HG03066 (cell line): Measurements from ENCODE around the gene SP110.
"Not testable (repeated sequence)": the region's sequence is repeated elsewhere in the genome, so short reads cannot be mapped to it uniquely, and the experiment has no call there.

Experiments
- ATAC-seq: cut with Tn5 transposase; IDR thresholded peaks from one replicate; pipeline ENCODE4 v1.9.1; 2021; ENCODE audit warnings: low read depth; ENCODE audit not compliant: unreplicated experiment

The SP110 gene

DNA sequence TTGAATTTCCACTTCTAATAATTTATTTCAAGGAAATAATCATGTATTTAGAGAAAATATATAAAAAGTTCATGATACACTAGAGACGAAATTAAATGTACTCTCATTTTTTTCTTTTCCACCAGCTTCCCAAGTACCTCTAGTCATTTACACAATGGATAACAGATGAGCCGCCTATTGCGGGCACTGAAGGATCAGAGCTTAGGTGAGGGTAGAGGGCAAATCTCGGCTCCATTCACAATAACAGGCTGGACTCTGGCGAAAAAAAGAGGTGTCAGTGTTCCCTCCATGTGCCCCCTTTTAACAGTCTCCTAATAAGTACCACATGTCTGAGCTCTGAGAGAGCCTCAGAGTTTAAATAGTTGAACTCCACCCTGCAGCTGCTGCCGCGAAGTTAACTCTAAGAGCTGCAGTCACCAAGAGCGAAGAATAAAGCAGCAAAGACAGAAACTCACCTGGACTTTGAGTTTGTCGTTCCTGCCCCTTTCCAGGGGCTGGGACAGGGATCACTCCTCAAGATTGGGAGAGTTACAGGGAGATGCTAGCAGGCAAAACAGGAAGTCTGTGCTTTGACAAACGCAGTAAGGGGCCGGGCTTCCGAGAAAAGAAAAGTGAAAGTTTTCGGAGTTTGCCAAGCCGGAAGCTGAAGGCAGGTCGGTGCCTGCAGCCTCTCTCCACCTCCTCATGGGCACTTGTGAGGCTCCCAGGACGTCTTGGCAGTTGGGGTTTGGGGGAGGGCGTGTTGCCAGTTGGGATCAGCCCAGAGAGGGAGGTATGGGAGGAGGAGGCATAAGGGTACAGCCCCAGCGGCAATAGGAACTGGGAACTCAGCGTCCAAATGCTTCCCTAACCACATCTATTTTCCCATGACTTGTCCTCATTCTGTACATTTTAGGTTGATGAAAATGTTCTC lies at the start of gene SP110:
SP110 (minus strand) TSS at position 566 of the 913 bp plus-strand sequence. CDS start 3,057 bp downstream, outside the sequence.
- ATAC-seq: peak; percentile 81

DNA sequence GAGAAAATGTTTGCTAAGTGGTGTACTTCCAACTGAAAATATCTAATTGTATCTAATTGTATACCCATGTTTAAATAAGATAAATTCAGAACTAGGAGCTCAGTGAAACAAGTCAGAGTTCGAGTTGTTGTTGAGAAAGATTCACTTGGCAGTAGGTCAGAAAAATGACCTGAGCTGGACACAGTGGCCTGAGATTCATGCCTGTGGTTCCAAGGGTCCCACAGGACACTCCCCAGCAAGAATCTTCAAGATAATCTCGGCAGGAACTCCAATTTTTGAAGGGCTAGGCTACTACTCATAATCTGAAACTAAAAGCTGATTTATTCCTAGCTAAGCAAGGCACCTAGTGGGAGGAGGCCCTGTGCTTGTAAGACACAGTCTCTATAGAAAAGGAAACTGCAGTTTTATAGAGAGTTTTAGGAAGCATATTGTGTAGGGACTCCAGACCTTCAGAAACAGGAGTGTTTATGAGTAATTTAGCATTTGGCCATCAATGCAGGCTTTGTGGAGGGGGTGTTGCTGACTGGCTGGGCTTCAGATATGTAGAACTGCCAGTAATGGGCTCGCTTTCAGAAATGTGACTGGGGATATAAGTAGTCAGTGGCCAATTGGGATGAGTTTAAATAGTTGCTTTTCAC lies 48.9 kb upstream of the SP110 start:
- ATAC-seq: peak; percentile 61

- ATAC-seq: peak; percentile 58
Observed at GRCh38 chr2:230267556-230267955, 47.8 kb upstream of the SP110 start.

DNA sequence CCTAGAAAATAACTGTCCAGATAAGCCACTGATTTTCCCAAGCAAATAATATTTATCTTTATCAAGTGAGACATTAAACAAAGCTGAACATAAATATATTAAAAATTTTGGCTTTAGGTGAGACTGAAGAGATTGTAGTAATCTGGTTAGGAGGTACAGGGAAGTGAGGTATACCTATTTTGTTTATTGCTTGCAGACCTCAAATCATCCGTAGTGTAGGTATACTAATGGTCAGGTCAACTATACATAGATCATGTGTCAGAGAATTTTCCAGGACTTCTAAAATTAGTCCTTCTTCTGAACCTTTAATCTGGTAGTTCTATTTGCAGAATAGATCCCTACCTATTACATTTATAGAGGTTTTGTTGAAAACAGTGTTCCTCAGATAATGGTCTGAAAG lies 47.3 kb upstream of the SP110 start:
- peak; percentile 12 for ATAC-seq

DNA sequence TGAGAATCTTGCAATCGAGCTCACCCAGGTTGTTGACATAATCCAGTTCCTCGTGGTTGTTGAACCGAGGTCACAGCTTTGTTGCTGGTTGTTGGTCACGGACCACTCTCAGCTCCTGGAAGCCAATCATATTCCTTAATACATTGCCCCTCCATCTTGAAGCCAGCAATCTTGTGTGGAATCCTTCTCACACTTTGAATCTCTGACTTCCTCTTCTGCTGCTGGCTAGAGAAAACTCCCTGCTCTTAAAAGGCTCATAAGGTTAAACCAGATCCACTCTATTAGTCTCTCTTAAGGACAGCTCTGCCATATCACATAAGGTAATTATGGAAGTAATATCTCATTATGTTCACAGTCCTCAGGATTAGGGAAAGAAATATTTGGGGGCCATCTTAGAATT lies 46.9 kb upstream of the SP110 start:
- ATAC-seq: no peak

- not testable (repeated sequence) for ATAC-seq
Observed at GRCh38 chr2:230264945-230265344, 45.2 kb upstream of the SP110 start.

GRCh38 chr2:230262246-230262645 lies 42.5 kb upstream of the SP110 start:
- ATAC-seq: no peak

DNA sequence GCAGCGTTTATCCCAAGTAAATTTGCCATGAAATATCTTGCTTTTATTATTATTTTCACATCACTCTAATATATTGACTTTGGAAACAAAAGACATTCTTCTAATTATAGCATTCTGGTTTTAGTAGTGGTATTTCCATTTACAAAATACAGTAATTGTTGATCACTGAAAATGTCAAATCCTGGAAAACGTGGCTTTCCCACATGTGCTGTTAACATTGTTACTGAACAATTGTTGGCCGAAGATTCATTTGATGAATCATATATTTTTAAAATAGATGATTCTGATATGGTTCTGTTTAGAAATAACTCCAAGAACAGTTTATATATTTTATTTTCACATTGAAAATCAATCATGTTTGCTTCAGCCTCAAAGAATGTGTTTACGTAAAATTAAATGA lies 38.7 kb upstream of the SP110 start:
- ATAC-seq: no peak

DNA sequence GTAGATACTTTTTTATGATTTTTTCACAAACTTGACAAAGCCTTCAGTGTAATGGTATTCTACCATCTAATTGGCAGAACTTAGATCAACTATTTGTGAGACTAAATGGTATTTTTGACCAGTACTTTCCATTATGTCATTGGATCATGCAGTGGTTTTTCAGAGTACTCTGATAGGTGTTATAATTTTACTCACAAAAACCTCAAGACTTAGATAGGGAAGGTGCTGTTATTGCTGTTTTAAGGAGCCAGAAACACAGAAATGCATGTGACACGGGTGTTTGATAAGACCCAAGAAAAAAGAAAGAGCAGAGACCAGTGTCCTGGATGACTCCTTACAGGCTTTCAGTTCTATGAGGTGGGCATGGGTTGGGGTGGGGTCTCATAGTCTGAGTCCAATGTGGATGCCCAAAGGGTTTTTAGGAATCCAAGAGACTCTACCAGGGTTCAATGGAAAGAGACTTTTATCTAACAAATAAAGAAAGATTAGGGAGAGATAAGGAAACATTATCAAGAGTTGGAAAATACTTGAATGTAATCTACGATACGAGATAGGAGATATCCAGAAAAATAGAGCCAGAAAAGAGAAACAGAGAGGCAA lies 37.0 kb upstream of the SP110 start:
- no peak for ATAC-seq

- ATAC-seq: no peak
Observed at GRCh38 chr2:230254152-230254881, 34.5 kb upstream of the SP110 start.

DNA sequence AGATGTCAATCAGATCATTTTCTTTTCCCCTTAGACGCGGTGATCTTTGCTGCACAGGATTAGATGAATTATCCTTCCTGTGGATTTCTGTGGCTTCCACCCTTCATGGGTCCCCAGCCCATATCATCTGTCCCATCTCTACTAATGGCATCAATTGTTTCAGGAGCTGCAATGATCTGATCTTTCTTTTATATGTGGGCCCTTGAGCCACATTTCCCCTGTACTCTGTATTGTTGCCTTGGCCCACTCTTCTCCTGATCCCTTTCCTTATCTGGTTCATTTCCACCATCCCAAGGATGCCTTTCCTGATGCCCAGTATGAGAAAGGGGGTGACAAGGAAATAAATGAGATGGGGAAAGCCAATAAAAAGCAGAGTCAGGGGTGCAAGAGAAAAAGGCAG lies 30.4 kb upstream of the SP110 start:
- ATAC-seq: no peak

DNA sequence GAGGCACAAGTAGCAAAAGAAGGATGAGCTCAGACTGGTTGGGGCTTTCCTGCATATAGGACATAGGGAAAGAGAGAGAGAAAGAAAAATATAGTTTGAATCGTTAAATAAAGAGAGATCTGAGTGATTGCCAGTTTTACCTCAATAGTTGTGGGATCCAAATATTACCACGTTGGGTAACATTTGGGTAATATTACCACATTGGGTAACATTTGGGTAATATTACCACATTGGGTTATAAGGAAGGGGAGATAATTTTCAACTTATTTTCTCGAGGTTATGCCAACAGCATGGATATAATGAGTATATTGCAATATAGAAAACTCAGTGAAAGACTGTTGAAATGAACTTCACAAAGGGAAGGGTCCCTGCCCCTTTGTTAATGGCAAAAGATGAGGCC lies 26.4 kb upstream of the SP110 start:
- ATAC-seq: no peak

DNA sequence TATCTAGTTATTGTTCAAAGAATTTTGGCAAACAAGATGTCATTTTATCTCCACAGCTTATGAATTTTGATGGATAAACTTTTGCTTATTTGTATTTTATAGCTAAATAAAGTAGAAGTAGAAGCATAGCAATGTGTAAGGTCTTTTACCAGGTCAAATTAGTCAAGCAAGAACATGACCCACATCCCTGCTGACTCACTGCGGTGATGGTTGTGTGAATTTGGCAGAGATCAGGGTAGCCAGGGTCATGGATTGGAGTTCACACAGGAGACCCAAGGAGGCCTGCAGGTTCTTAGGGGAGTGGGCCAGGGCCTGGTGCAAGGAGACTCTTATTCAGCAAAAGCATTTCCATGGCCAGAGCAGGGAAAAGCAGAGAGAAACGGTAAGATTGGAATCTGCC lies 24.4 kb upstream of the SP110 start:
- ATAC-seq: no peak

- ATAC-seq: no peak
Observed at GRCh38 chr2:230234845-230235244, 15.1 kb upstream of the SP110 start.

- peak; percentile 71 for ATAC-seq
Observed at GRCh38 chr2:230234122-230234722, 14.4 kb upstream of the SP110 start.

DNA sequence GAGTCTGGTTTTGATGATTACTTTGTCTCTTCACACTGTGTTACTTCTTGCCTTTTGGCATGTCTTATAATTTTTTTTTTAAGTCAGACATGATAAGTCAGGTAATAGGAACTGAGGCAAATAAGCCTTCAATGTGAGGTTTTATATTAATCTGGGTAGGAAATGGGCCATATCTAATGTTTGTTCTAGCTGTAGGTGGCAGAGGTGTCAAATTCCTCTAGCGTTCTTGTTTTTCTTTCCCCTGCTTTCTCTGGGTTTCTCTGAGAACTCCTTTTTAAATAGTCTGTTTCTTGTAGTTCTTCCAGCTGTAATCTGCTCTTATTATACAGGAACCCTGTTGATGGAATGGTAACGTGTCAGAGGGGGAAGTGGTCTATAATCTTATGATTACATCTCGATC lies 11.5 kb upstream of the SP110 start:
- no peak for ATAC-seq

DNA sequence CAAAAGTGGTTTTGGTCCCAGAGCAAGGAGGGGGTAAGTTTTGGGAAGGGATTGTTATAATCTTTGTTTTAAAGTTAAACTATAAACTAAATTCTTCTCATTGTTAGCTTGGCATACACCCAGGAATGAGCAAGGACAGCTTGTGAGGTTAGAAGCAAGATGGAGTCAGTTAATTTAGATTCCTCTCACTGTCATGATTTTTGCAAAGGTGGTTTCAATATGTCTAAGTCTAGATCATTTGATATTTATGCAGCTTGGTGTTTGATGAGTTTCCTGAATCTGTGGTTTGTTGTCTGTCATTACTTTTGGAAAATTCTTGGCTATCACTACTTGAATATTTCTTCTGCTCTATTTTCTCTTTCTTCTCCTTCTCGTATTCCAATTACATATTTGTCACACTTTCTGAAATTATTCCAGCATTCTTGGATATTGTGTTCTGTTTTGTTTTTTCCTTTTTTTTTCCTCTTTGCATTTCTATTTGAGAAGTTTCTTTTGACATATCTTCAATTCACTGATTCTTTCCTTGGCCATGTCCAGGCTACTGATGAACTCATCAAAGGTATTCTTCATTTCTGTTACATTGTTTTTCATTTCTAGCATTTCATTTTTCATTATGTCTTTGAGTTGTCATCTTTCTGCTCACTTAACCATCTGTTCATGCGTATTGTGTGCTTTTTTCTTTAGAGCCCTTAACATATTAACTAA lies 10.9 kb upstream of the SP110 start:
- ATAC-seq: no peak

DNA sequence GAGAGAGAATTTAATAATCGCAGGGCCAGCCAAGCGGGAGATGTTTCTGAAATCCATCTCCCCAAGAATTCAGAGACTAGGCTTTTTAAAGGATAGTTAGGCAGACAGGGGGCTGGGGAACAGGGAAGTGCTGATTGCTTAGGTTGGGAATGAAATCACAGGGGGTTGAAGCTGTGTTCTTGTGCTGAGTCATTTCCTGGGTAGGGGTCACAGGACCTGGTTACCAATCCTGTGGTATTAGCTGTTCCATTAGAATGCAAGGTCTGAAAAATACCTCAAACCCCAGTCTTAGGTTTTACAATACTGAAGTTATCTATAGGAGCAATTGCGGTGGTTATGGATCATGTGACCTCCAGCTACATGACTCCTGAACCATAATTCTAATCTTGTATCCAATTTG lies 10.3 kb upstream of the SP110 start:
- no peak for ATAC-seq

GRCh38 chr2:230227216-230227615 lies 7.4 kb upstream of the SP110 start:
- no peak for ATAC-seq

GRCh38 chr2:230226051-230226551 lies 6.3 kb upstream of the SP110 start:
- ATAC-seq: peak; percentile 72
